B cell (primary cell): Measurements from ENCODE around the gene PLEKHN1. TPM values are rescaled to one million over a fixed set of nuclear protein-coding genes. Genes with fewer than 3 reads are reported as not detected.

Experiments used
- ATAC-seq: fragments of 200-7000 bp; cut with Tn5 transposase; one replicate; pipeline ENCODE4 v1.10.0; 2021; ENCODE audit warnings: low read depth, mild to moderate bottlenecking, moderate number of reproducible peaks, moderate library complexity
- CTCF ChIA-PET: fragments of 350-600 bp; sonication (Branson Sonifier 250); formaldehyde crosslinking; loops from one replicate; lab custom pipeline; 2021; ENCODE audit warnings: antibody characterized with exemption, inconsistent platforms; lab: Charles Lee
- POLR2A ChIA-PET: fragments of 350-600 bp; sonication (Branson Sonifier 250); formaldehyde crosslinking; loops from one replicate; lab custom pipeline; 2021; ENCODE audit warnings: antibody characterized with exemption; lab: Charles Lee
- DNase-seq: peaks from one replicate; pipeline ENCODE4 v3.0.0; 2013
- H2AFZ ChIP-seq: 2 replicates; pipeline ENCODE4 v1.6.1; 2012; ENCODE audit warnings: mild to moderate bottlenecking, low read depth, low read length; ENCODE audit not compliant: insufficient read depth, poor library complexity, severe bottlenecking
- H3K27ac ChIP-seq, 2 donors: 1 replicate in 1 of 2; 2 replicates in 1 of 2; pipeline ENCODE4 v1.5.1; 2012 to 2013; ENCODE audit warnings: low read length in 2 of 2, mild to moderate bottlenecking in 2 of 2, moderate library complexity in 1 of 2
- H3K27me3 ChIP-seq, 4 experiments: fragments of 200-600 bp in 1 of 4; sonication (generic) in 1 of 4; replicated peaks in 1 of 4; 1 replicate in 2 of 4; 2 replicates in 2 of 4; pipeline versions ENCODE4 v1.6.1 to v1.7.0; 2013 to 2016; ENCODE audit warnings: low read length in 3 of 4, mild to moderate bottlenecking in 2 of 4, mixed read lengths in 1 of 4, moderate library complexity in 1 of 4; ENCODE audit not compliant: insufficient read depth in 4 of 4, control insufficient read depth in 3 of 4; ENCODE audit errors: control extremely low read depth in 1 of 4
- H3K36me3 ChIP-seq, 2 experiments: replicated peaks in 1 of 2; 1 replicate in 1 of 2; 2 replicates in 1 of 2; pipeline versions ENCODE4 v1.6.1 to v1.7.1; 2013; ENCODE audit warnings: low read length in 1 of 2; ENCODE audit not compliant: insufficient read depth in 2 of 2, control insufficient read depth in 1 of 2; ENCODE audit errors: control extremely low read depth in 1 of 2, extremely low read depth in 1 of 2
- H3K4me1 ChIP-seq, 2 donors: fragments of 200-600 bp in 1 of 2; sonication (generic) in 1 of 2; 1 replicate in 1 of 2; 2 replicates in 1 of 2; pipeline versions ENCODE4 v1.5.1 to v1.6.1; 2013 to 2017; ENCODE audit warnings: low read length in 2 of 2; ENCODE audit not compliant: control insufficient read depth in 2 of 2, insufficient read depth in 2 of 2
- H3K4me2 ChIP-seq: replicated peaks from 2 replicates; pipeline ENCODE3; 2012; ENCODE audit warnings: mild to moderate bottlenecking, low read depth, low read length; ENCODE audit not compliant: poor library complexity, severe bottlenecking
- H3K4me3 ChIP-seq, 5 experiments: fragments of 200-600 bp in 1 of 5; sonication (generic) in 1 of 5; 1 replicate in 3 of 5; 2 replicates in 2 of 5; pipeline versions ENCODE4 v1.5.1 to v1.7.0; 2011 to 2016; ENCODE audit warnings: low read length in 4 of 5, mild to moderate bottlenecking in 4 of 5, low read depth in 2 of 5, control low read depth in 1 of 5, moderate library complexity in 1 of 5; ENCODE audit not compliant: insufficient read depth in 1 of 5; ENCODE audit errors: control extremely low read depth in 1 of 5, extremely low read depth in 1 of 5
- H3K79me2 ChIP-seq: fragments of 200-600 bp; sonication (generic); one replicate; pipeline ENCODE4 v1.6.0; 2016; ENCODE audit warnings: low read length; ENCODE audit not compliant: control insufficient read depth, insufficient read depth
- H3K9ac ChIP-seq: fragments of 200-600 bp; sonication (generic); 2 replicates; pipeline ENCODE4 v1.6.1; 2017; ENCODE audit warnings: mild to moderate bottlenecking, low read length, moderate library complexity
- H3K9me3 ChIP-seq, 3 donors: one replicate each; pipeline versions ENCODE4 v1.6.1 to v1.7.1; 2013; ENCODE audit warnings: low read length in 2 of 3; ENCODE audit not compliant: control insufficient read depth in 2 of 3, insufficient read depth in 1 of 3; ENCODE audit errors: control extremely low read depth in 1 of 3
- H4K20me1 ChIP-seq: 2 replicates; pipeline ENCODE4 v1.6.0; 2012; ENCODE audit warnings: mild to moderate bottlenecking, low read length; ENCODE audit not compliant: insufficient read depth, control insufficient read depth, poor library complexity, severe bottlenecking
- H3K27ac Mint-ChIP-seq: one replicate; pipeline ENCODE4 v1.8.0; 2021; ENCODE audit warnings: mixed read lengths
- H3K27me3 Mint-ChIP-seq: one replicate; pipeline ENCODE4 v1.8.0; 2021; ENCODE audit warnings: mixed read lengths
- H3K4me1 Mint-ChIP-seq: one replicate; pipeline ENCODE4 v1.8.0; 2021; ENCODE audit warnings: mixed read lengths
- H3K4me3 Mint-ChIP-seq: one replicate; pipeline ENCODE4 v1.8.0; 2021; ENCODE audit warnings: mixed read lengths
- H3K9me3 Mint-ChIP-seq: one replicate; pipeline ENCODE4 v1.8.0; 2022; ENCODE audit warnings: mixed read lengths; ENCODE audit not compliant: insufficient read depth
- EZH2 ChIP-seq: IDR thresholded peaks from 2 replicates; pipeline ENCODE4 v1.6.1; 2012; ENCODE audit warnings: borderline replicate concordance, low read depth, mild to moderate bottlenecking, moderate library complexity, low read length; ENCODE audit not compliant: insufficient read depth, poor library complexity, severe bottlenecking
- WGBS: methylation state at CpG from one replicate; pipeline ENCODE4 v1.1.5; 2013; ENCODE audit warnings: missing lambda C conversion rate; ENCODE audit not compliant: insufficient coverage; 5-methylcytosine and 5-hydroxymethylcytosine counted together
- intact Hi-C: fragments of 100-400 bp; cut with micrococcal nuclease; formaldehyde crosslinking; loops from one replicate; pipeline ENCODE4 v1.10.0; 2022
- polyA plus RNA-seq: library from polyadenylated mRNA; depleted of rRNA; stranded (reverse); fragments of >200 nt; gene quantifications from 2 replicates; pipeline ENCODE4 v1.2.3, GENCODE V29; 2012
- total RNA-seq, 2 donors: library from RNA; stranded (reverse); fragments of 120-200 nt in 1 of 2; gene quantifications; 1 replicate in 1 of 2; 2 replicates in 1 of 2; pipeline versions ENCODE4 v1.2.3 to v1.2.4, GENCODE V29; 2013 to 2022
- TF ChIP-seq, protein P1 (sequence below): fragments of 200-600 bp; IDR thresholded peaks from one replicate; pipeline ENCODE4 v1.8.0; 2022; ENCODE audit warnings: antibody characterized with exemption, mild to moderate bottlenecking

Gene PLEKHN1
- total and polyA plus RNA-seq, 2 donors (not counting 1 experiment from before 2014, with no cell fraction given), result 0.36 to 1.1 TPM

DNA sequence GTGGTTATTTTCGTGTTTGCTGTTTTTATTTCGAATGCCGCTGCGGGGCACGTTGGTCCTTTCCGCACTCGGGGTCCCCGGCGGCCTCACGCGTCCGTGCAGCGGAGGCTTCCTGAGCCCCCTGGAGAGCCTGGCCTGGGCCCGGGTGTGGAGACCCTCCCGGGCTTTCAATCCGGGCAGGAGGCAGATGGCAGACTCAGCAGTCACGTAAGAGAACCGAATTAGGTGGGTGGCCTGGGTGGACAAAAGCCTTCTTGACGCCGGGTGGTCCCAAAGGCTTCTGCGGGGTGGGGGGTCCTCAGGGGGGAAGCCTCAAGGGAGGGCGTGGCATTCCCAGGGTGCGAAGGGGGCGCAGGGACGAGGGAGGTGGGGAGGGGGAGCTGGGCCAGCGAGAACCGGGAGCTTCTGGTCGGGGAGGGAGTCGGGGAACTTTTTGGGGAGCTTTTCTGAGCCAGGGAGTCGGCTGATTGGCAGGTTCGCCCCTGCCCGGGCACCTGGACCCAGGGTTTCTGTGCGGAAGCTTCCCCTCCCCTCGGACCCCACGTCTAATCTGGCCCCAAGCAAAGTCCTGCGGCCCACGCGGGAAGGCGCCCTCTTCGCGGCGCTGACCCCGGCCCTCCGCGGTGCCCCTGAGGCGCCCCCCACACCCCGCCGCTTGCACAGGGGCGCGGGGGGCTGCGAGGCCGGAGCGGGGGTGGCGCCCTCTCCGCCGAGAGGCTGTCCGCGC lies 34.9 kb downstream of the PLEKHN1 start:
- Histone ChIP-seq H3K27me3 (peaks cover 0 to 79% (median 51%) of the 10 kb centered on the region in 4 experiments), H3K36me3 (no peaks in the 10 kb centered on the region), H3K79me2 (no peaks in the 10 kb centered on the region), H2AFZ (peak overlapping the region; percentile 68), H3K27ac (no peak overlapping the region), H3K4me2 (peak overlapping the region; percentile 99), H3K9me3 (peaks cover 0 to 22% (median 0%) of the 10 kb centered on the region in 3 donors), H4K20me1 (no peaks in the 10 kb centered on the region), H3K9ac (peak overlapping the region; percentile 70), H3K4me1 (peaks cover 36 to 58% of the 10 kb centered on the region in 2 donors), H3K4me3 (peak overlapping the region in 3 of 5 experiments; percentile 48 to 60 (median 54))
- TF ChIP-seq, protein P1, sequence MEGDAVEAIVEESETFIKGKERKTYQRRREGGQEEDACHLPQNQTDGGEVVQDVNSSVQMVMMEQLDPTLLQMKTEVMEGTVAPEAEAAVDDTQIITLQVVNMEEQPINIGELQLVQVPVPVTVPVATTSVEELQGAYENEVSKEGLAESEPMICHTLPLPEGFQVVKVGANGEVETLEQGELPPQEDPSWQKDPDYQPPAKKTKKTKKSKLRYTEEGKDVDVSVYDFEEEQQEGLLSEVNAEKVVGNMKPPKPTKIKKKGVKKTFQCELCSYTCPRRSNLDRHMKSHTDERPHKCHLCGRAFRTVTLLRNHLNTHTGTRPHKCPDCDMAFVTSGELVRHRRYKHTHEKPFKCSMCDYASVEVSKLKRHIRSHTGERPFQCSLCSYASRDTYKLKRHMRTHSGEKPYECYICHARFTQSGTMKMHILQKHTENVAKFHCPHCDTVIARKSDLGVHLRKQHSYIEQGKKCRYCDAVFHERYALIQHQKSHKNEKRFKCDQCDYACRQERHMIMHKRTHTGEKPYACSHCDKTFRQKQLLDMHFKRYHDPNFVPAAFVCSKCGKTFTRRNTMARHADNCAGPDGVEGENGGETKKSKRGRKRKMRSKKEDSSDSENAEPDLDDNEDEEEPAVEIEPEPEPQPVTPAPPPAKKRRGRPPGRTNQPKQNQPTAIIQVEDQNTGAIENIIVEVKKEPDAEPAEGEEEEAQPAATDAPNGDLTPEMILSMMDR, result no peak
- TF ChIP-seq EZH2, result peak; percentile 68
- intact Hi-C loops, result loop anchor here (2.0 kb wide), 1 partner anchor 18 kb away; no protein-coding TSS in a partner anchor
- ATAC-seq (no peak), DNase-seq (no peak)
- ChIA-PET CTCF (interaction anchor here (1.0 to 2.3 kb wide), 5 partner anchors 12 to 95 kb away, joined by 4 to 14 read pairs (median 6); partner anchors contain the start of genes AGRN and ISG15), POLR2A (no interaction called here)
- Mint-ChIP-seq H3K27ac (no peak overlapping the region), H3K4me3 (peak overlapping the region; percentile 83), H3K27me3 (peaks cover 25% of the 10 kb centered on the region), H3K9me3 (no peaks in the 10 kb centered on the region), H3K4me1 (peaks cover 21% of the 10 kb centered on the region)
- WGBS, result 4% methylated on average over 52 of the region's 58 CpGs
